Liver (tissue), 9 donors: ENCODE measurements around the gene STOML3. TPM values are rescaled to one million over a fixed set of nuclear protein-coding genes. Genes with fewer than 3 reads are reported as not detected.

Experiments
- DNase-seq: peaks from one replicate; pipeline ENCODE4 v3.0.0-alpha.2; 2017; ENCODE audit warnings: low spot score
- H3K27ac ChIP-seq, 2 donors: one replicate each; pipeline ENCODE4 v1.7.0; 2013; ENCODE audit warnings: inconsistent platforms in 2 of 2, low read length in 2 of 2, control low read depth in 1 of 2, low read depth in 1 of 2, mild to moderate bottlenecking in 1 of 2
- H3K27me3 ChIP-seq, 4 donors: one replicate each; pipeline versions ENCODE4 v1.6.1 to v1.7.0; 2013; ENCODE audit warnings: low read length in 3 of 4, inconsistent platforms in 1 of 4, mild to moderate bottlenecking in 1 of 4, moderate library complexity in 1 of 4; ENCODE audit not compliant: control insufficient read depth in 4 of 4, insufficient read depth in 4 of 4
- H3K36me3 ChIP-seq, 4 donors: one replicate each; pipeline versions ENCODE4 v1.6.1 to v1.7.0; 2013; ENCODE audit warnings: low read length in 3 of 4, mild to moderate bottlenecking in 3 of 4, low read depth in 1 of 4, moderate library complexity in 1 of 4; ENCODE audit not compliant: control insufficient read depth in 4 of 4, insufficient read depth in 3 of 4
- H3K4me1 ChIP-seq, 4 donors: one replicate each; pipeline versions ENCODE4 v1.6.1 to v1.7.0; 2013; ENCODE audit warnings: low read length in 3 of 4, mild to moderate bottlenecking in 3 of 4, moderate library complexity in 1 of 4; ENCODE audit not compliant: control insufficient read depth in 4 of 4, insufficient read depth in 4 of 4
- H3K4me3 ChIP-seq, 3 donors: one replicate each; pipeline versions ENCODE4 v1.6.1 to v1.7.0; 2013; ENCODE audit warnings: low read length in 3 of 3, control low read depth in 1 of 3, low read depth in 1 of 3, mild to moderate bottlenecking in 1 of 3
- H3K9ac ChIP-seq, 2 donors: one replicate each; pipeline ENCODE4 v1.7.0; 2013; ENCODE audit warnings: low read length in 2 of 2, mild to moderate bottlenecking in 2 of 2, moderate library complexity in 2 of 2, control low read depth in 1 of 2, low read depth in 1 of 2
- H3K9me3 ChIP-seq, 4 donors: one replicate each; pipeline versions ENCODE4 v1.6.1 to v1.7.0; 2013; ENCODE audit warnings: low read length in 3 of 4; ENCODE audit not compliant: control insufficient read depth in 4 of 4
- CTCF ChIP-seq: fragments of 150-350 bp; IDR thresholded peaks from 2 replicates; pipeline ENCODE4 v1.5.1; 2017; ENCODE audit warnings: improper control_type of control experiment, low read depth, low read length; ENCODE audit not compliant: missing input control
- EGR1 ChIP-seq, 2 donors: IDR thresholded peaks; 2 replicates each; pipeline ENCODE4 v1.6.1; 2016 to 2018; ENCODE audit warnings: antibody characterized with exemption in 2 of 2, low read depth in 2 of 2
- FOXA1 ChIP-seq: IDR thresholded peaks from 2 replicates; pipeline ENCODE4 v1.6.1; 2016; ENCODE audit warnings: antibody characterized with exemption
- GABPA ChIP-seq, 2 donors: IDR thresholded peaks in 1 of 2; conservative IDR thresholded peaks in 1 of 2; 2 replicates each; pipeline ENCODE4 v1.6.1; 2016; ENCODE audit warnings: antibody characterized with exemption in 2 of 2, mild to moderate bottlenecking in 1 of 2, moderate library complexity in 1 of 2
- HNF4A ChIP-seq, 2 donors: conservative IDR thresholded peaks; 2 replicates each; pipeline ENCODE4 v1.6.1; 2016; ENCODE audit warnings: antibody characterized with exemption in 2 of 2, mild to moderate bottlenecking in 2 of 2
- HNF4G ChIP-seq: IDR thresholded peaks from 2 replicates; pipeline ENCODE4 v1.6.1; 2016; ENCODE audit warnings: antibody characterized with exemption
- JUND ChIP-seq, 2 donors: IDR thresholded peaks; 2 replicates each; pipeline ENCODE4 v1.6.1; 2016; ENCODE audit warnings: antibody characterized with exemption in 2 of 2
- NR2F2 ChIP-seq: IDR thresholded peaks from 2 replicates; pipeline ENCODE4 v1.6.1; 2016; ENCODE audit warnings: antibody characterized with exemption
- REST ChIP-seq: IDR thresholded peaks from 2 replicates; pipeline ENCODE4 v1.6.1; 2016; ENCODE audit warnings: antibody characterized with exemption, mild to moderate bottlenecking
- RXRA ChIP-seq, 2 donors: IDR thresholded peaks; 2 replicates each; pipeline ENCODE4 v1.6.1; 2017 to 2018; ENCODE audit warnings: antibody characterized with exemption in 2 of 2, mild to moderate bottlenecking in 1 of 2
- SP1 ChIP-seq: IDR thresholded peaks from 2 replicates; pipeline ENCODE4 v1.6.1; 2018; ENCODE audit warnings: antibody characterized with exemption, mild to moderate bottlenecking
- TAF1 ChIP-seq: conservative IDR thresholded peaks from 2 replicates; pipeline ENCODE4 v1.6.1; 2016; ENCODE audit warnings: antibody characterized with exemption, mild to moderate bottlenecking
- YY1 ChIP-seq: IDR thresholded peaks from 2 replicates; pipeline ENCODE4 v1.6.1; 2016; ENCODE audit warnings: antibody characterized with exemption, mild to moderate bottlenecking
- ZBTB33 ChIP-seq: IDR thresholded peaks from 2 replicates; pipeline ENCODE4 v1.6.1; 2016; ENCODE audit warnings: antibody characterized with exemption
- WGBS: extraction: QIAGEN DNeasy Blood & Tissue Kit; methylation state at CpG from one replicate; pipeline ENCODE4 v1.1.7; 2013; 5-methylcytosine and 5-hydroxymethylcytosine counted together
- polyA plus RNA-seq, 2 donors: library from polyadenylated mRNA; stranded (reverse) in 1 of 2; unstranded in 1 of 2; fragments of 200-250 nt in 1 of 2; fragments of >200 nt in 1 of 2; fragmentation: Nextera tagmentation in 1 of 2; extraction: Ambion mirVana in 1 of 2; gene quantifications; one replicate each; pipeline versions ENCODE4 v1.2.1 to v1.2.3, GENCODE V29; 2013 to 2015
- total RNA-seq, 2 donors: library from RNA; depleted of rRNA; stranded (reverse); fragments of >200 nt; gene quantifications; one replicate each; pipeline ENCODE4 v1.2.3, GENCODE V29; 2014
- donor health status: healthy.
- donor health status: healthy.
- donor health status: healthy.
- donor health status: healthy.
- donor health status: healthy.

Gene STOML3
- total and polyA plus RNA-seq, 4 donors = not detected

GRCh38 chr13:38960175-38960574 is 30.5 kb downstream of the STOML3 start:
- H3K4me1 ChIP-seq = no peaks in the 10 kb centered on the region
- H3K27me3 ChIP-seq = no peaks in the 10 kb centered on the region
- H3K9me3 ChIP-seq = no peaks in the 10 kb centered on the region
- H3K36me3 ChIP-seq = no peaks in the 10 kb centered on the region
- H3K4me3 ChIP-seq = no peak overlapping the region
- DNase-seq = no peak
- no peak overlapping the region for H3K27ac ChIP-seq
- TF ChIP-seq FOXA1 (no peak), JUND (IDR thresholded peaks at IDR 0.05) (no peak), NR2F2 (no peak)
- no peak overlapping the region for H3K9ac ChIP-seq

- no peak overlapping the region for H3K27ac ChIP-seq
- no peaks in the 10 kb centered on the region for H3K27me3 ChIP-seq
- H3K9me3 ChIP-seq = no peaks in the 10 kb centered on the region
- H3K4me1 ChIP-seq = no peaks in the 10 kb centered on the region
- H3K36me3 ChIP-seq = no peaks in the 10 kb centered on the region
- DNase-seq = no peak
- 86% methylated on average over 11 of the region's 11 CpGs for WGBS
- no peak overlapping the region for H3K4me3 ChIP-seq
- TF ChIP-seq GABPA (IDR thresholded peaks at IDR 0.05 in 1 of 2, conservative IDR thresholded peaks at IDR 0.05 in 1 of 2) (no peak), SP1 (no peak), YY1 (no peak), TAF1 (no peak), HNF4A (conservative IDR thresholded peaks at IDR 0.05) (no peak), ZBTB33 (no peak), NR2F2 (no peak), CTCF (no peak), JUND (IDR thresholded peaks at IDR 0.05) (no peak), FOXA1 (no peak), HNF4G (no peak), RXRA (IDR thresholded peaks at IDR 0.05) (no peak), REST (no peak), EGR1 (IDR thresholded peaks at IDR 0.05; ENCODE audit: low read depth in 2 of 2) (no peak)
- H3K9ac ChIP-seq = no peak overlapping the region
Observed at GRCh38 chr13:38957794-38958592, 32.6 kb downstream of the STOML3 start.
